SK-N-MC (cell line): Measurements from ENCODE around the gene PLEKHM3.

Experiments
- EZH2 ChIP-seq: fragments of 200-600 bp; sonication (generic); IDR thresholded peaks from one replicate; pipeline ENCODE4 v1.6.1; 2017; ENCODE audit warnings: antibody characterized with exemption
- FOXP2 ChIP-seq: optimal IDR thresholded peaks from 2 replicates; pipeline ENCODE3; 2011; ENCODE audit warnings: mild to moderate bottlenecking, moderate library complexity; ENCODE audit not compliant: insufficient read depth; ENCODE audit errors: extremely low read length, control extremely low read depth
- POLR2AphosphoS5 ChIP-seq: IDR thresholded peaks from 2 replicates; pipeline ENCODE4 v1.6.1; 2012; ENCODE audit warnings: mild to moderate bottlenecking, low read depth, low read length, borderline replicate concordance

DNA sequence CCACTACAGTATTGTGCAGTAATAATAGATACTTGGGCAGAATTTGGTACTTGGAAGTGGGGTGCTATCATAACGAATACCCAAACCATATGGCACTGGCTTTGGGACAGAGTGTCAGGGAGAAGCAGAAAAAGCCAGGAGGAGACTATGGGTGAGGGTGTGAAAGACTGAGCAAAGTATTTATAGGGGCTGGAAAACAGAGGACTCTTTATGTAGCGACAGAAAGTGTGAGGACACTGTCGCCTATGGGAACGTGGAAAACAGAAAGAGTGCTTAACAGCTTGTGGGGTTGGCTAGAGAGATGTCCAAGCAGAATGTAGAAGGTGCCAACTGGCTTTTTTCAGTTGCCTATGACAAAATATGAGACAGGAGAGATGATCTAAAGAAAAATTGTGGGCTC lies 40.7 kb upstream of the PLEKHM3 start:
- TF ChIP-seq POLR2AphosphoS5 (no peak), EZH2 (no peak), FOXP2 (no peak)
